Neural progenitor cell (in vitro differentiated cells): ENCODE measurements around the gene VPS41.

Experiments
- CTCF ChIP-seq: fragments of 200-600 bp; sonication (generic); IDR thresholded peaks from 2 replicates; pipeline ENCODE4 v1.5.1; 2017; ENCODE audit warnings: antibody characterized with exemption, mild to moderate bottlenecking
- EZH2phosphoT487 ChIP-seq: fragments of 200-600 bp; sonication (generic); IDR thresholded peaks from 2 replicates; pipeline ENCODE4 v1.6.1; 2017; ENCODE audit warnings: antibody characterized with exemption

GRCh38 chr7:38903057-38903456 lies 5.9 kb downstream of the VPS41 start:
- TF ChIP-seq CTCF (no peak), EZH2phosphoT487 (no peak)
